Kidney tubule cell (primary cell): ENCODE data around the gene ASPSCR1.
"Not testable (repeated sequence)": the region's sequence is repeated elsewhere in the genome, so short reads cannot be mapped to it uniquely, and the experiment has no call there.

Experiments used
- DNase-seq: peaks from one replicate; pipeline ENCODE4 v3.0.0-alpha.2; 2018; ENCODE audit warnings: low spot score

ASPSCR1 gene

GRCh38 chr17:82025401-82026107, 48.1 kb downstream of the ASPSCR1 start:
- DNase-seq = no peak

- no peak for DNase-seq
These were observed 50.8 kb downstream of the ASPSCR1 start for GRCh38 chr17:82028246-82028645.

DNA sequence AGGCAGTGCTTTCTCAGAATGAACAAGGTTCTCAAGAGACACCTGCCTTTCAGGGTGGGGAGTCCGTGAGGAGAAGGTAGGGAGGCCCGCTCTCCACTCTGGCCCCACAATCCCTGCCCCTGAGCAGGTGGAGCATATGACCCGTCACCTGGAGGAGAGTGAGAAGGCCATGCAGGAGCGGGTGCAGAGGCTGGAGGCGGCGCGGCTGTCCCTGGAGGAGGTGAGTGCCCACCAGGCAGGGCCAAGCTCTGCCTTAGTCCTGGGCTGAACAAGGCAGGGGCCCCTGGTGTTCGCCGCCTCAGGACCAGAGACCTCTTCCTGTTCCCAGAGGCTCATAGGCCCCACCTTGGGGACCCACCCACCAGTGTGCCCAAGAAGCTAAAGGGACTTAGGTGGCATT, 51.5 kb downstream of the ASPSCR1 start:
- DNase-seq = no peak

DNA sequence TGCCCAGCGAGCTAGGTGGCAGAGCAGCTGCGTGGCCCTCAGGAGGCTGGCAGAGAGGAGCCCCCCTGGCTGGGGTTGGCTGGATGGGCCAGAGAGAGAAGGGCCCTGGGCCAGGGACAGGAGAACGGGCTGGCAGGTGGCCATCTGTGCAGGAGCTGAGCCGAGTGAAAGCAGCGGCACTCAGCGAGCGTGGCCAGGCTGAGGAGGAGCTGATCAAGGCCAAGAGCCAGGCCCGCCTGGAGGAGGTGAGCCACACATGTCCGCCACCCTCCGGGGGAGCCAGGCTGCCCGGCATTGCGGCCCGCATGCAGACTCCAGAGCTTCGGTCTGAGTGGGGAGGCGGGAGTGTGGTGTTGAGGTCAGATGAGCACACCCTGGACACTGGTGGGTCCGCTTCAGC, 52.0 kb downstream of the ASPSCR1 start:
- no peak for DNase-seq

DNA sequence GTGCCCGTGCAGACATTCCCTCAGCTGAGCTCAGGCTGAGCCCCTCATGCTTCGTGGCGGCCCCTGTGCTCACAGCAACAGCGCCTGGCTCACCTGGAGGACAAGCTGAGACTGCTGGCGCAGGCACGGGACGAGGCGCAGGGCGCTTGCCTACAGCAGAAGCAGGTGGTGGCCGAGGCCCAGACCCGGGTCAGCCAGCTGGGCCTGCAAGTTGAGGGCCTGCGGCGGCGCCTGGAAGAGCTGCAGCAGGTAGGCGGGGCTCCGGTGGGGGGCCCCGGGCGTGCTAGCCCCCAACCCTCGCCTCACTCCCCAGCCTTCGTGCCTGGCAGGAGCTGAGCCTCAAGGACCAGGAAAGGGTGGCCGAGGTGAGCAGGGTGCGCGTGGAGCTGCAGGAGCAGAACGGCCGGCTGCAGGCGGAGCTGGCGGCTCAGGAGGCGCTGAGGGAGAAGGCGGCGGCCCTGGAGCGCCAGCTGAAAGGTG, 52.6 kb downstream of the ASPSCR1 start:
- no peak for DNase-seq

- DNase-seq = peak; percentile 83
These were observed 53.3 kb downstream of the ASPSCR1 start for GRCh38 chr17:82030470-82031302.

DNA sequence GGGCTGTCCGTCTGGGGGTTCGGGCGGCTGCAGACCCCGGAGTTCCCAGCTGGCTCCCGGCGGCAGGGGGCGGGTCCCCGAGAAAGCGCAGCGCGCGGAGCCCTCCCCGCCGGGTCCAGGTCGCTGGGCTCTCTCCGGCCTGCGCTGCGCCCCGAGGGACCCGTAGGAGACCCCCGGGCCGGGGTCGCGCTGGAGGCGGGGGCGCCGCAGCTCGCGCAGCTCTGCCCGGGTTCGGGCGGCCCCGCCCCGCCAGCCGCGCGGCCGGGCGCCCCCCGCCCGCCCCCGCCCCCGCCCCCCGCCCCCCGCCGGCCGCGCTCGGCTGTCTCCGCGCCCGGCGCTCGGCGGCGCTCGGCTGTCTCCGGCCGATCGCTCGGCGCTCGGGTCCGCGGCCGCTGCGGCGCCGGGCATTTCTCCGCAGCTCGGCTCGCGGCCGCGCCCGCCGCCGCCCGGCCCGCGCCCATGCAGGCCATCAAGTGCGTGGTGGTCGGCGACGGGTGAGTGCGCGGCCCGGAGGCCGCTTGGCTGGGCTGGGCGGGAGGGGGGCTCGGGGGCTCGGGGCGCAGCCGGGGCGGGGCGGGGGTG, 54.0 kb downstream of the ASPSCR1 start, which contains the start of gene RAC3:
Gene RAC3 (plus strand): TSS at position 376 of the 582 bp plus-strand sequence. CDS start 84 bp downstream, at position 460.
- DNase-seq = peak; percentile 33

GRCh38 chr17:82031885-82032627, 54.6 kb downstream of the ASPSCR1 start:
- DNase-seq = peak; percentile 44

- no peak for DNase-seq
These were observed 56.1 kb downstream of the ASPSCR1 start for GRCh38 chr17:82033359-82034085.

DNA sequence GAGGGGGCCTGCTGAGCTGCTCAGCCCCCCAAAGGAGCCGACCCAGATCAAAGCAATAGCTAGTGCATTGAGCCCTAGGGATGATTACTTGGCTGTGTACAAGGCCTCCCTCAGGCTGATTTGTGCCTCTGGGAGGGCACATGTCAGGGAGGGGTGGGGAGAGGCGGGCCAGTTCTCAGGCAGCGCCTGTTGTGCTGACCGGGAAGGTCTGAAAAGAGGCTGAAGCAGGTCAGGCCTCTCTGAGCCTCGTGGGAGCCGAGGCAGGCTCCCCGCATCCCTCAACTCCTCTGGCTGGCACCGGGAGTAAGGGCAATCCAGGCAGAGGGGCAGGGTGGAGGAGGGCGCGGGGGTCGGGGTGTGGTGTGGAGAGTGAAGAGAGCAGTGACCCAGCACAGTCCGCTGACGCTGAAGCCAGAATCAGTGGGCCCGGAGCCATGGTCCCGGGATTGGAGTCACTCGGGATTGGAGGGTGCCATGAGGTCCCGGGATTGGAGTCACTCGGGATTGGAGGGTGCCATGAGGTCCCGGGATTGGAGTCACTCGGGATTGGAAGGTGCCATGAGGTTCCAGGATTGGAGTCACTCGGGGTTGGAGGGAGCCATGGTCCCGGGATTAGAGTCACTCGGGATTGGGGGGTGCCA, 57.1 kb downstream of the ASPSCR1 start:
- DNase-seq = no peak

DNA sequence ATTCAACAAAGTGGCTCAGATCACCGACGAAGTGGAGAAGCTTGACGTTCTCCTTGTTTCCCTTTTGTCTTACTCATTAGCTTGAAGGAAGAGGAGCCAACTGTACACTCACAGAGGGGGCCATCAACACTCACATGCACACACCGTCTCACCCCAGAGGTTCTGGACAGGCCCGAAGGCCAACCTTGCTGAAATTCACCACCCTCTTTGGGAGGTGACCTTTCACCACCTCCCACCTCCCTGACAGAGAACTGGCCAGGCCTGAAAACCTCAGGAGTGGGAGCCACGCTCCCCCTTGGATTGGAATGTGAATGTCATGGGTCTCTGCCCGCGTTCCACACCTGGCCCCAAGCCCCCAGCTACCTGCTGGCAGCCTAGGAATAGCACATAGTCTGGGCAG, 58.1 kb downstream of the ASPSCR1 start:
- no peak for DNase-seq

- DNase-seq = no peak
These were observed 58.7 kb downstream of the ASPSCR1 start for GRCh38 chr17:82035956-82036633.

DNA sequence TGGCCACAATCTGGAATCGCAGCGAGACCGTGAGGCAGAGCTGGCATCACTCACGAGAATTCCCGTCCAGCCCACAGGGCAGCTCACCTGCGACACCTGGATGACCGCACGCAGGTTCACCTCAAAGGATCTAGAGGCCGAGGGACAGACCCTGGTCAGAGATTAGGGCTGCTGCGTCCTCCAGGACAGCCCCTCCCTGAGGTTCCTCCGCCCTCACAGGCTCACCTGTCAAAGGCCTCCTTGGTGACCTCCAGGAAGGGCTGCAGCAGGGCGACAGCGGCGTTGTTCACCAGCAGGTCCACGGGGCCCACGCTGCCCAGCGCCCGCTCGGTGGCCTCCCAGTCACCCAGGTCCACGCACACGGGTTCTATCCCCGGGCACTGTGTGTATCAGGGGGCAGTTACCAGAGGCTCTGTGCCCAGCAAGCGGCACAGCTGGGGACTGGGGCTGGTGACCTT, 59.2 kb downstream of the ASPSCR1 start:
- peak; percentile 15 for DNase-seq

- DNase-seq = peak; percentile 96
These were observed 59.9 kb downstream of the ASPSCR1 start, which contains the start of gene DCXR for GRCh38 chr17:82037092-82037888. Gene DCXR (minus strand): TSS chr17:82037697. CDS start chr17:82037682, 15 bp downstream.

- no peak for DNase-seq
These were observed 60.4 kb downstream of the ASPSCR1 start for GRCh38 chr17:82037889-82038195.

GRCh38 chr17:82038796-82039409, 61.5 kb downstream of the ASPSCR1 start:
- DNase-seq = not testable (repeated sequence)

GRCh38 chr17:82039695-82040299, 62.4 kb downstream of the ASPSCR1 start:
- no peak for DNase-seq

- no peak for DNase-seq
These were observed 63.9 kb downstream of the ASPSCR1 start for GRCh38 chr17:82041144-82041814.
